Measurements from ENCODE around the gene NBPF11. TPM values are rescaled to one million over a fixed set of nuclear protein-coding genes. Genes with fewer than 3 reads are reported as not detected.
"Not testable (repeated sequence)": the region's sequence is repeated elsewhere in the genome, so short reads cannot be mapped to it uniquely, and the experiment has no call there.

Gene NBPF11
- polyA plus RNA-seq, 1 donor, result 49.8 TPM

DNA sequence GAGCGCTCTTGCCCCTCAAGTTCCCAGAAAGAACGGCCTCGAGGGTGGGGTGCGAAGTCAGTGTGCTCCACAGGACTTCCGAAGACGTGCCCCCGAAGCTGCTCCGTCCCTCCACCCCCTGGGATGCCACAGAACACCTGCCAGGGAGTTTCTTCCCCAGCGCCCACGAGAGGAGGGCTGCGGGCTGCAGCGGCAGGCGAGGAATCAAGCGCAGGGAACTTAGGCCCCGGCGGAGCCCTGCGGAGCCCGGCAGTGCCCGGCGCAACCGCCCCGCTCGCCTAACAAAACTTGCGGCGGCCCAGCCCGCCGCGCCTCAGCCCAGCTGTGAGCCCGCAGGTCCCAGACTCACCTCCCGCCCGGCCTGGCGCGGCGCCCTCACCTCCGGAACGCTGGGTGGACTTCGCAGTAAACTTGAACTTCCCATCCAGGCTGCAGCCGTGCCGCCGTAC is 686 bp downstream of the NBPF11 start:
- DNase-seq, result not testable (repeated sequence)

GRCh38 chr1:148150945-148151344 is 1.1 kb downstream of the NBPF11 start:
- DNase-seq, result not testable (repeated sequence)

DNA sequence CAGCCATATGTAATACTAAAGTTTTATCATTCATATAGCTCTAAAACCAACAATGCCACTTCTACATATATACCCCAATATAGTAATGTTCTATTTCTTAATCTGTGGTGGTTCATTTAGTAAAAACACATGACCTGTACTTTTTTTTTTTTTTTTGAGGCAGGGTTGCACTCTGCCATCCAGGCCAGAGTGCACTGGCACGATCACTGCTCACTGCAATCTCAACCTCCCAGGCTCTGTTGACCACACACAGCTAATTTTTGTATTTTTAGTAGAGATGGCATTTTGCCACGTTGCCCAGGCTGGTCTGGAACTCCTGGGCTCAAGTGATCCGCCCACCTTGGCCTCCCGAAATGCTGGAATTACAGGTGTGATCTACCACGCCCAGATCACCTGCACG is 2.1 kb downstream of the NBPF11 start:
- not testable (repeated sequence) for DNase-seq

DNA sequence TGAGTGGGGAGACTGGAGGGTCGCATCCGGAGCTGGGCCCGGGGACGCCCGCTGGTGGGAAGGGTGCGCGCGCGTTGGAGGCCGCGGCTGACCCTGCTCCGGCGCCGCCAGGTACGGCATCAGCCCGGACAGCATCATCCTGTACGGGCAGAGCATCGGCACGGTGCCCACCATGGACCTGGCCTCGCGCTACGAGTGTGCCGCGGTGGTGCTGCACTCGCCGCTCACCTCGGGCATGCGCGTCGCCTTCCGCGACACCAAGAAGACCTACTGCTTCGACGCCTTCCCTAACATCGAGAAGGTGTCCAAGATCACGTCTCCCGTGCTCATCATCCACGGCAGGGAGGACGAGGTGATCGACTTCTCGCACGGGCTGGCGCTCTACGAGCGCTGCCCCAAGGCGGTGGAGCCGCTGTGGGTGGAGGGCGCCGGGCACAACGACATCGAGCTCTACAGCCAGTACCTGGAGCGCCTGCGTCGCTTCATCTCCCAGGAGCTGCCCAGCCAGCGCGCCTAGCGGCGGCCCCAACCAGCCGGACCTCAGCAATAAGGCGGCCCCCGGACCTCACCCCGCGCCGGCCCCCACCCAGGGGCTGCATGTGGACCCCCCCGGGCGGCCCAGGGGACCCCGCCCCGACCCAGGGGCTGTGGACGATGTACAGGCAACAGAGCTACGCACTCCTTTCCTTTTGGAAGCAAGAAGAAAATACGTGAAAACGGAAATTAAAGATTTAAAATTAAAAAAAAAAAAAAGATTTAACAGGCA is 2.8 kb downstream of the NBPF11 start:
- DNase-seq, result not testable (repeated sequence)

DNA sequence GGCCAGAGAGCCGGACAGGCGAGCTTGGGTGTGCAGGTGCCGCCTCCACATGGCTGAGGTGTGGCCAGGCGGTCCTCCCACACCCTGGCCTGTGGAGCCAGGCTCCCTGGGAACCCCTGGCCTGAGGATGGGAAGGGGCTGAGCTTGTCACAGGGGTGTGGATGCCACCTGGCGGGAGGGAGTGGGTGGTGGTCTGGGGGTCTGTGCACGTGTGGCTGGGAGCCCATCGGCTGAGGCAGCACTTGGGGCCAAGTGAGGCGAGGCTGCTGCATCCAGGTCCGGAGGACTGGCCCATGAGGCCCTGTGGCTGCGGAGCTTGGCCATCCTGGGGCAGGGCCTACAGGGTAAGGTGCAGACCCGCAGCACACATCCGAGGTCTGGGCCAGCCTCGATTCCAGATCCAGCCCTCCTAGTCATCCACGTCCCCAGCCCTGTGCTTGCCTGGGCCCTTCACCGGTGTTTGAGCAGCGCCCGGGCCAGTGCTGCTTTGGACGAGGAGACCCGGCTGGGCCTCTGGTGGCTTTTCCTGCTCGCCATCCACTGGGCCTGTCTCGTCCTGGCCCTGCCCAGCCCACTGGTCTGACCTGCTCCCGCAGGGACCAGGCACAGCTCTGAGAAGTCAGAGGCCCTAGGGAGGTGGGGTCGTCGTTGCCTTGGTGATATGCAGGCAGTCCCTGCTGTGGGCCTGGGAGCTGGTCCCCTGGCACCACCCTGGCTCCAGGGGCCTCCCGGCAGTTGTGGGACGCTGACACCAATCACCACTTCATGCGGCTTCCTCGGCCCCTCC is 4.8 kb downstream of the NBPF11 start:
- not testable (repeated sequence) for DNase-seq

DNA sequence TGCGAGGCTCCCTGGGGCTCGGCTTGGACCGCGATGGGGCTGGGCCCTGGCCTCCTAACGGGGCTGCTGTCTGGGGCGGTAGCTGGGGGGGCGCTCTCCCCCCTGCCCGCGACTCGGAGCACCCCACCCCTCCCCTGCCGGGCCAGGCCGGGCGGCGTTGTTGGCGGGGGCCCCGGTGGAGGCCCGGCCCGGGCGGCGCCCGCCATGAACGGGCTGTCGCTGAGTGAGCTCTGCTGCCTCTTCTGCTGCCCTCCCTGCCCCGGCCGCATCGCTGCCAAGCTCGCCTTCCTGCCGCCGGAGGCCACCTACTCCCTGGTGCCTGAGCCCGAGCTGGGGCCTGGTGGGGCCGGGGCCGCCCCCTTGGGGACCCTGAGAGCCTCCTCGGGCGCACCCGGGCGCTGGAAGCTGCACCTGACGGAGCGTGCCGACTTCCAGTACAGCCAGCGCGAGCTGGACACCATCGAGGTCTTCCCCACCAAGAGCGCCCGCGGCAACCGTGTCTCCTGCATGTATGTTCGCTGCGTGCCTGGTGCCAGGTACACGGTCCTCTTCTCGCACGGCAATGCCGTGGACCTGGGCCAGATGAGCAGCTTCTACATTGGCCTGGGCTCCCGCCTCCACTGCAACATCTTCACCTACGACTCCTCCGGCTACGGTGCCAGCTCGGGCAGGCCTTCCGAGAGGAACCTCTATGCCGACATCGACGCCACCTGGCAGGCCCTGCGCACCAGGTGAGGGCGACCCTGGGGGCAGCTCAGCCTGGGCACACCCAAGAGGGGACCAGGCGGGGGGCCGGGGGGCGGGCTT is 5.7 kb downstream of the NBPF11 start:
- not testable (repeated sequence) for DNase-seq

DNA sequence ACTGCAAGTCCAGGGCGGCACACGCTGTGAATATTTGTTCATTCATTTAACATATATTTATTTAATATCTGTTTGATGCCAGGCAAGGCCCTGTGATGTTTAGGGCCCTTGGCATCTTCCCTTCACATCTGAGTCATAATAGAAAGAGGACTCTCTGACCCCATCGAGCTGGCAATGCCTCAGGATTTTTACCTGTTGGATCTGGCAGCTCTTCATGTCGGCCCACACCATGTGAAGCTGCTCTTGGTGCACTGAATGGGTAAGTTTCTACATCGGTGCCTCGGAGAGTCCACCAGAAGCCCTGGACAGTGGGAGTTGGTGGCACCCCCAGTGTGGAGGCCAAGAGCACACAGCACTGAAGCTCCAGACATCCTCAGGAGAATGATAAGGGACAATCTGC is 8.9 kb downstream of the NBPF11 start:
- not testable (repeated sequence) for DNase-seq

GRCh38 chr1:148141936-148142335 is 10.1 kb downstream of the NBPF11 start:
- not testable (repeated sequence) for DNase-seq

- DNase-seq, result not testable (repeated sequence)
Observed at GRCh38 chr1:148138606-148139005, 13.5 kb downstream of the NBPF11 start.

- not testable (repeated sequence) for DNase-seq
Observed at GRCh38 chr1:148122341-148122740, 29.7 kb downstream of the NBPF11 start.

GRCh38 chr1:148120395-148120794 is 31.7 kb downstream of the NBPF11 start:
- peak; percentile 13 for DNase-seq

- not testable (repeated sequence) for DNase-seq
Observed at GRCh38 chr1:148095732-148096131, 56.3 kb downstream of the NBPF11 start.

GRCh38 chr1:148086196-148086595 is 65.9 kb downstream of the NBPF11 start:
- not testable (repeated sequence) for DNase-seq

GRCh38 chr1:148081205-148081604 is 70.9 kb downstream of the NBPF11 start:
- DNase-seq, result not testable (repeated sequence)

GRCh38 chr1:148078632-148079519 is 73.2 kb downstream of the NBPF11 start:
- DNase-seq, result not testable (repeated sequence)

DNA sequence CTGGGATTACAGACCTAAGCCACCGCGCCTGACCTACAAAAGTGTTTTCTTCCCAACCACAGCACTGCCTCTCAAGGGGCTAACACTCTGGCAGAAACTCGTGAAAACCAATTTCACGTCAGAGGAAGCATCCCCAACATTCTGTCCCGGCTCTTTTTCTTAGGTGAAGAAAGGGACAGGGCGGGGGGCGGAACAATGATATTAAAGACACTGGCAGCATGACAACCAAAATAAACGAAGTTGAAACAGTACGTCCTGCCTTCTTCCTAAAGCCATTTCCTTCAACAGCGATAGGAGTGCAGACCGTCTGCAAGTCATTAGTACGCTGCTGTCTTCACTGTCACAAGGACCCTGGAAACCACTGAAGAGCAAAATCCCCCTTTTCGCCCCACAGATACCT is 74.0 kb downstream of the NBPF11 start:
- not testable (repeated sequence) for DNase-seq

DNA sequence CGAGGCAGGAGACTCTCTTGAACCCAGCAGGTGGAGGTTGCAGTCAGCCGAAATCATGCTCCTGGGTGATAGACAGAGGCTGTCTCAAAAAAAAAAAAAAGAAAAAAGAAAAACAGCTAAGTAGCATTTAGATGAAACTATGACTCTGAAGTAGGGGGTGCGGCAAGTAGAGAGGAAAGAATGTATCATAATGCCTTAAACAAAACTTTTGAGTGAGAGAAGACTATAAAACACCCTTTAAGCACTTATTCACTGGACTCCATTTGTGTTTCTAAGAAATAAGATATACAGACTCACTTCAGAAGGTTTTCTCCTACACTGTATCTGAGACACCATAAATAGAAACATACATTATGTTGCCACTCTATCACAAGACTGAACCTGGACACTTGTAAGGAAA is 74.6 kb downstream of the NBPF11 start:
- not testable (repeated sequence) for DNase-seq

DNA sequence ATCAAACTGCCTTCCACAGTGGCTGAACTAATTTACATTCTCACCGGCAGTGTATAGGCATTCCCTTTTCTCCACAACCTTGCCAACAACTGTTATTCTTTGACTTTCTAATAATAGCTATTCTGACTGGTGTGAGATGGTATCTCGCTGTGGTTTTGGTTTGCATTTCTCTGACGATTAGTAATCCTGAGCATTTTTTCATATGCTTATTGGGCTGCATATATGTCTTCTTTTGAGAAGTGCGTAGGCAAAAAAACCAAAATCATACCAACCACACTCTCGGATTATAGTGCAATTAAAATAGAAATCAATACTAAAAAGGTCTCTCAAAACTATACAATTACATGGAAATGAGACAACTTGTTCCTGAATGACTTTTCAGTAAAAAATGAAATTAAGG is 78.7 kb downstream of the NBPF11 start:
- DNase-seq, result not testable (repeated sequence)

- not testable (repeated sequence) for DNase-seq
Observed at GRCh38 chr1:148068606-148069005, 83.5 kb downstream of the NBPF11 start.

- DNase-seq, result not testable (repeated sequence)
Observed at GRCh38 chr1:148068201-148068600, 83.9 kb downstream of the NBPF11 start.

DNA sequence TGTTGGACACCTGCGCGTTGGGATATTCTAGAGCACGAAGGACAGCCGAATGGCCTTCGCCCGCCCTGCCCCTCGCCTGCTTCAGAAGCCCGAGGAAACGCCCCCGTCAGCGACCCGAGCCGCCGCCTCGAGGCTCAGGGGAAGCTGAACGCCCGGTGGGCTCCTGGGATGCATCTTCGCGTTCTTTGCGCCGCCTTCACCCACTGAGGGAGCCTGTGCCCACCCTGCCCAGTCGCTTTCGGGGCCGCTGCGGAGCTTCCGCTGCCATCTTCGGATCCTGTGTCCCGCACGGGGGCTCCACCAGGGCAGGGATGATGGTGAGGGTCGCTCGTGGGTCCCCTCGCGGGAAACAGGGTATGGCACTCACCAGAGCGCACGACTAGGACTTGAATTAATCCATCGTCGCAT is 91.8 kb downstream of the NBPF11 start:
- DNase-seq, result peak; percentile 10
